ENCODE data around the gene MYRFL.

The MYRFL gene

DNA sequence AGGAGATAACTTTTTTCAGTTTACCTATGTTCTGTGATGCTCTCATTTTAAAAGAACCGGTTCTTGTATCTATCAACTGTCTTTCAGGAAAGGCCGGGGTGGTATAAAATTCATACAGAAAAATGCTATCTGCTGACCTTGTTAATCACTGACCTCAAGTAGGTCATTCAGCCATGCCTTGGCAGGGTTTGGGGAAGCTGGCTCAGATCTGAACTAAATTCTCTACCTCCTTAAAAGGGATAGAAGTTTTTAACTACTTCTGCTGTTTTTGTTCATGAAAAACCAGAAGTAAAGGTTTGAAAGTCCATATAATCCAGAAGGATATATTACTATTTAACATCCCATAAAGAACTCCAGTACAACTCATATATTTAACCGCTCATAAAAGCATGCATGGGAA lies 10.1 kb downstream of the MYRFL start:
- Histone ChIP-seq H3K9ac (ENCODE audit: low read depth, low read length, poor library complexity) (no peak overlapping the region), H3K27ac (replicated peaks; ENCODE audit: low read length) (no peak overlapping the region), H2AFZ (ENCODE audit: low read length) (no peak overlapping the region), H3K79me1 (ENCODE audit: low read depth, low read length) (no peaks in the 10 kb centered on the region), H3K9me3 (replicated peaks in 1 of 2; ENCODE audit: control insufficient read depth in 2 of 2, insufficient read depth in 1 of 2, low read depth in 1 of 2, low read length in 2 of 2) (no peaks in the 10 kb centered on the region), H3K23ac (ENCODE audit: low read depth, low read length, poor library complexity) (no peak overlapping the region), H3K4me1 (ENCODE audit: control insufficient read depth in 2 of 2, insufficient read depth in 1 of 2, low read depth in 1 of 2, low read length in 2 of 2) (peaks cover 0 to 1% of the 10 kb centered on the region in 2 donors), H2BK120ac (ENCODE audit: low read depth, low read length) (no peak overlapping the region), H3K14ac (ENCODE audit: low read length) (no peak overlapping the region), H3K4me3 (ENCODE audit: low read length in 2 of 2) (no peak overlapping the region), H2AK5ac (ENCODE audit: low read depth, low read length) (no peak overlapping the region), H3K4ac (ENCODE audit: low read length) (no peak overlapping the region), H2BK5ac (ENCODE audit: low read length) (no peak overlapping the region), H4K91ac (ENCODE audit: low read depth, low read length, poor library complexity) (no peak overlapping the region), H2BK15ac (ENCODE audit: low read length) (no peak overlapping the region), H3K18ac (ENCODE audit: low read length) (no peak overlapping the region), H3K4me2 (ENCODE audit: insufficient read depth, low read length, poor library complexity, severe bottlenecking) (no peak overlapping the region), H3K27me3 (ENCODE audit: control insufficient read depth in 3 of 3, insufficient read depth in 3 of 3, low read depth in 1 of 3, low read length in 3 of 3) (no peaks in the 10 kb centered on the region), H3K36me3 (replicated peaks in 1 of 2; ENCODE audit: control insufficient read depth in 2 of 2, insufficient read depth in 2 of 2, low read length in 2 of 2) (no peaks in the 10 kb centered on the region), H2BK12ac (ENCODE audit: low read length) (no peak overlapping the region), H4K8ac (ENCODE audit: low read depth, low read length) (no peak overlapping the region)
- DNase-seq (ENCODE audit: low spot score), result no peak
- no CpG with 5 or more reads among the region's 3 CpGs for WGBS, 2 donors (ENCODE audit: extremely low coverage in 2 of 2, insufficient read length in 2 of 2, insufficient replicate concordance in 1 of 2)

DNA sequence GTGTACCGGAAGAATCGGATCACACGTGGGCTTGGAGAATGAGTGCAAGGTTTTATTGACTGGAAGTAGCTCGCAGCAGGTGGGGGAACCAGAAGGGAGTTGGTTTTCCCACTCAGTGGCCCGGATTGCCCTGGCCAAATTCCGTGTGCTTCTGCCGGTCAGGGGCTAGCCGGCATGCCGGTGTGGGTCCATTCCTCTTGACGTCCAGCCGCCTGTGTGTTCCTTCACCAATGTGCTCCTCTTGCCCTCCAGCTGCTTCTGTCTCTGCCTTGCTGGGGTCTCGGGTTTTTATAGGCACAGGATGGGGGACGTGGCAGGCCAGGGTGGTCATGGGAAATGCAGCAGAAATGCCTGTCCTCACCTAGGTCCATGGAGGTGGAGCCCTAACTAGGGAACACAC lies 11.0 kb downstream of the MYRFL start:
- Histone ChIP-seq H3K4me1 (ENCODE audit: control insufficient read depth in 2 of 2, insufficient read depth in 1 of 2, low read depth in 1 of 2, low read length in 2 of 2) (peaks cover 0 to 1% of the 10 kb centered on the region in 2 donors), H2BK5ac (ENCODE audit: low read length) (no peak overlapping the region), H3K27ac (replicated peaks; ENCODE audit: low read length) (no peak overlapping the region), H3K4me3 (ENCODE audit: low read length in 2 of 2) (peak overlapping the region in 1 of 2 donors; percentile 28), H3K18ac (ENCODE audit: low read length) (peak overlapping the region; percentile 34), H3K79me1 (ENCODE audit: low read depth, low read length) (no peaks in the 10 kb centered on the region), H4K8ac (ENCODE audit: low read depth, low read length) (no peak overlapping the region), H3K23ac (ENCODE audit: low read depth, low read length, poor library complexity) (no peak overlapping the region), H3K36me3 (replicated peaks in 1 of 2; ENCODE audit: control insufficient read depth in 2 of 2, insufficient read depth in 2 of 2, low read length in 2 of 2) (no peaks in the 10 kb centered on the region), H3K14ac (ENCODE audit: low read length) (no peak overlapping the region), H3K9me3 (replicated peaks in 1 of 2; ENCODE audit: control insufficient read depth in 2 of 2, insufficient read depth in 1 of 2, low read depth in 1 of 2, low read length in 2 of 2) (no peaks in the 10 kb centered on the region), H4K91ac (ENCODE audit: low read depth, low read length, poor library complexity) (no peak overlapping the region), H3K4ac (ENCODE audit: low read length) (no peak overlapping the region), H2BK12ac (ENCODE audit: low read length) (no peak overlapping the region), H2BK15ac (ENCODE audit: low read length) (no peak overlapping the region), H3K27me3 (ENCODE audit: control insufficient read depth in 3 of 3, insufficient read depth in 3 of 3, low read depth in 1 of 3, low read length in 3 of 3) (no peaks in the 10 kb centered on the region), H2AK5ac (ENCODE audit: low read depth, low read length) (no peak overlapping the region), H3K4me2 (ENCODE audit: insufficient read depth, low read length, poor library complexity, severe bottlenecking) (no peak overlapping the region), H2BK120ac (ENCODE audit: low read depth, low read length) (no peak overlapping the region), H2AFZ (ENCODE audit: low read length) (no peak overlapping the region), H3K9ac (ENCODE audit: low read depth, low read length, poor library complexity) (no peak overlapping the region)
- WGBS, 2 donors (ENCODE audit: extremely low coverage in 2 of 2, insufficient read length in 2 of 2, insufficient replicate concordance in 1 of 2), result no CpG with 5 or more reads among the region's 13 CpGs
- DNase-seq (ENCODE audit: low spot score), result no peak

DNA sequence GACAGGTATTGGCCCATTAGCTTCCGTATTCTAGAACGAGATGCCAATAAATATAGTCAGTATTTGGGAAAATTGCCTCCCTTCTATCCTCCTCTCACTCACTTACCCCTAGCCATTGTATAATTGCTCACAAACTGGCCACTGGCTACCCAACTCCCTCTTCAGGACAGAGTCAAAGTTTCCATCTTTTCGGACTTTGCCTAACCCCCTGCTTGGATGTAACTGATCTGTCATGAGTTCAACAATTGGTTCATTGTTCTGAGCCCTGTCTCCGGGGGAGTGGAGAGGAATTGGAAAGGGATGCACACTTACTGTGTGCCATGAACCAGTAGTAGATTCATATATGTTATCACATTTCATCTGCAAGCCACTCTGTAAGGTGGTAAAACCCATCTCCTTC lies 12.2 kb downstream of the MYRFL start:
- Histone ChIP-seq H2BK12ac (ENCODE audit: low read length) (no peak overlapping the region), H3K36me3 (replicated peaks in 1 of 2; ENCODE audit: control insufficient read depth in 2 of 2, insufficient read depth in 2 of 2, low read length in 2 of 2) (no peaks in the 10 kb centered on the region), H4K8ac (ENCODE audit: low read depth, low read length) (no peak overlapping the region), H3K27me3 (ENCODE audit: control insufficient read depth in 3 of 3, insufficient read depth in 3 of 3, low read depth in 1 of 3, low read length in 3 of 3) (no peaks in the 10 kb centered on the region), H3K9ac (ENCODE audit: low read depth, low read length, poor library complexity) (no peak overlapping the region), H3K14ac (ENCODE audit: low read length) (no peak overlapping the region), H2AK5ac (ENCODE audit: low read depth, low read length) (no peak overlapping the region), H3K4ac (ENCODE audit: low read length) (no peak overlapping the region), H3K9me3 (replicated peaks in 1 of 2; ENCODE audit: control insufficient read depth in 2 of 2, insufficient read depth in 1 of 2, low read depth in 1 of 2, low read length in 2 of 2) (no peaks in the 10 kb centered on the region), H2BK5ac (ENCODE audit: low read length) (no peak overlapping the region), H4K91ac (ENCODE audit: low read depth, low read length, poor library complexity) (no peak overlapping the region), H3K79me1 (ENCODE audit: low read depth, low read length) (no peaks in the 10 kb centered on the region), H2BK120ac (ENCODE audit: low read depth, low read length) (no peak overlapping the region), H3K4me1 (ENCODE audit: control insufficient read depth in 2 of 2, insufficient read depth in 1 of 2, low read depth in 1 of 2, low read length in 2 of 2) (peaks cover 0 to 1% of the 10 kb centered on the region in 2 donors), H3K23ac (ENCODE audit: low read depth, low read length, poor library complexity) (no peak overlapping the region), H2BK15ac (ENCODE audit: low read length) (no peak overlapping the region), H3K4me2 (ENCODE audit: insufficient read depth, low read length, poor library complexity, severe bottlenecking) (no peak overlapping the region), H2AFZ (ENCODE audit: low read length) (no peak overlapping the region), H3K4me3 (ENCODE audit: low read length in 2 of 2) (no peak overlapping the region), H3K18ac (ENCODE audit: low read length) (no peak overlapping the region), H3K27ac (replicated peaks; ENCODE audit: low read length) (no peak overlapping the region)
- no CpG with 5 or more reads among the region's 4 CpGs for WGBS, 2 donors (ENCODE audit: extremely low coverage in 2 of 2, insufficient read length in 2 of 2, insufficient replicate concordance in 1 of 2)
- DNase-seq (ENCODE audit: low spot score), result no peak

DNA sequence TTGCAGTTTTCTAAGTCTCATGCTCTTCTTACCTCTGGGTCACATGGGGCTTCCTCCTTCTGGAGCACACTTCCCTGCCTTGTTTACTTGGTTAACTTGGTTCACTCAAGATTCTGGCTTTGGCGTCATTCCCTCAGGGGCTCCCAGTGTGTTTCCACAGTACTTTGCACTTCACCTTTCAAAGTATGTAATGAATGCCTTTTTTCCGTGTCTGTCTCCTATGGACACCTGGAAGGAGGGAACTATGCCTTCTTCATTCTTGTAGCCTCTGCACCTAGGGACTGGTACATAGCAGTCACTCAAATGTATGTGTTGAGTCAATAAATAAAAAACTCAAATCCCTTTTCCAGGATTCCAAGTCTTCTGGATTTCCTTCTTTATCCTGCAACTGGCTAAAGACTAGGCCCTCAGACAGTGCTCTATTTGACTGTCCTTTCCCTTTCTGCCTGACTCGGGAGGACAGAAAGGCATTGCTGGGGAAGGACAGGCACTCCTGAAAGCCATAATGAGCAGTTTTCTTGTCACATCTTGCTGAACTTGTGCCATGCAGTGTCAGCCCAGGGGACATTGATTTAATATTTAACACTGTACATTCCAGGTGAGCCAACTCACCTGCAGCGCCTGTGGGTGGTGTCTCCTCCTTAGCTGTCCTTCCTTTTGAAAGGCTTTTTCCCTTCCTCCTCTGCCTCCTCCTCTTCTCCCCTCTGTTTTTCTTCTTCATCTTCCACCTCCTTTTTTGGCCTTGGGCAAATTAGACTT lies 12.8 kb downstream of the MYRFL start:
- no peak overlapping the region for H3K27ac ChIP-seq (replicated peaks; ENCODE audit: low read length)
- H2AFZ ChIP-seq (ENCODE audit: low read length), result no peak overlapping the region
- WGBS, 2 donors (ENCODE audit: extremely low coverage in 2 of 2, insufficient read length in 2 of 2, insufficient replicate concordance in 1 of 2), result no CpG with 5 or more reads among the region's 4 CpGs

More for the DNA sequence above, 12.8 kb downstream of the MYRFL start:
- H3K9ac ChIP-seq (ENCODE audit: low read depth, low read length, poor library complexity), result no peak overlapping the region
- H3K27me3 ChIP-seq (ENCODE audit: control insufficient read depth in 3 of 3, insufficient read depth in 3 of 3, low read depth in 1 of 3, low read length in 3 of 3), result no peaks in the 10 kb centered on the region
- no peak overlapping the region for H2BK12ac ChIP-seq (ENCODE audit: low read length)
- H4K8ac ChIP-seq (ENCODE audit: low read depth, low read length), result no peak overlapping the region
- H3K23ac ChIP-seq (ENCODE audit: low read depth, low read length, poor library complexity), result no peak overlapping the region
- H3K4me3 ChIP-seq (ENCODE audit: low read length in 2 of 2), result no peak overlapping the region
- DNase-seq (ENCODE audit: low spot score), result no peak
- no peak overlapping the region for H2BK15ac ChIP-seq (ENCODE audit: low read length)
- H2BK120ac ChIP-seq (ENCODE audit: low read depth, low read length), result no peak overlapping the region
- no peak overlapping the region for H2AK5ac ChIP-seq (ENCODE audit: low read depth, low read length)
- no peak overlapping the region for H3K14ac ChIP-seq (ENCODE audit: low read length)
- no peaks in the 10 kb centered on the region for H3K36me3 ChIP-seq (replicated peaks in 1 of 2; ENCODE audit: control insufficient read depth in 2 of 2, insufficient read depth in 2 of 2, low read length in 2 of 2)
- H3K9me3 ChIP-seq (replicated peaks in 1 of 2; ENCODE audit: control insufficient read depth in 2 of 2, insufficient read depth in 1 of 2, low read depth in 1 of 2, low read length in 2 of 2), result no peaks in the 10 kb centered on the region
- peaks cover 0 to 1% of the 10 kb centered on the region in 2 donors for H3K4me1 ChIP-seq (ENCODE audit: control insufficient read depth in 2 of 2, insufficient read depth in 1 of 2, low read depth in 1 of 2, low read length in 2 of 2)
- H3K79me1 ChIP-seq (ENCODE audit: low read depth, low read length), result no peaks in the 10 kb centered on the region
- H3K4me2 ChIP-seq (ENCODE audit: insufficient read depth, low read length, poor library complexity, severe bottlenecking), result no peak overlapping the region
- H2BK5ac ChIP-seq (ENCODE audit: low read length), result no peak overlapping the region
- no peak overlapping the region for H3K18ac ChIP-seq (ENCODE audit: low read length)
- no peak overlapping the region for H3K4ac ChIP-seq (ENCODE audit: low read length)
- no peak overlapping the region for H4K91ac ChIP-seq (ENCODE audit: low read depth, low read length, poor library complexity)
